ENCODE data around the gene STAG2.

The STAG2 gene

DNA sequence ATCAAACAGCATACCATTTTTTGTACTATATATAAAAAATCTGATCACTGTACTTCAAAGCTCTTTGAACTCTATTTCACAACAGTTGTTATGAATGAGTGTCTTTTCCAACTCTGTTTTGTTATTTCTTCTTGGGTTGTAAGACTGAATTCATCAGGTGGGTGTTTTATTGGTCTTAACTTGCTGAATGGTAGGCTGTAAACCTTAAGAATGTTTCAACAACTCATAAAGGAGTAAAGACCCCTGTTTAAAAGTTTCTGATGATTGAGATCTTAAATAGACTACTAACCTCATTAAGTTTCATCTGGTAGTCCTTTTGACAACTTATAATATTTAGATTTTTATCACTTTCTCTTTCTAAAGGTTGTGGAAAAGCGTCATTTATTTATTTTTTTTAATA is 18.4 kb upstream of the STAG2 start:
- Histone ChIP-seq H3K9ac (ENCODE audit: low read length) (no peak overlapping the region), H3K4ac (ENCODE audit: low read depth in 1 of 2, low read length in 2 of 2) (no peak overlapping the region), H3K4me2 (ENCODE audit: low read length, poor library complexity, severe bottlenecking) (no peak overlapping the region), H2AK5ac (ENCODE audit: low read length, severe bottlenecking) (no peak overlapping the region), H2BK120ac (ENCODE audit: low read depth, low read length) (no peak overlapping the region), H3K27me3 (ENCODE audit: control insufficient read depth in 1 of 2, insufficient read depth in 1 of 2, low read length in 2 of 2) (no peaks in the 10 kb centered on the region), H2BK15ac (ENCODE audit: low read depth, poor library complexity, severe bottlenecking) (no peak overlapping the region), H3K9me3 (ENCODE audit: control insufficient read depth, low read length) (no peaks in the 10 kb centered on the region), H3K4me1 (ENCODE audit: control insufficient read depth, insufficient read depth, low read depth, low read length) (no peaks in the 10 kb centered on the region), H3K18ac (ENCODE audit: low read depth in 1 of 2, low read length in 2 of 2) (no peak overlapping the region), H4K8ac (ENCODE audit: low read length) (no peak overlapping the region), H3K79me1 (replicated peaks; ENCODE audit: low read length, poor library complexity, severe bottlenecking) (no peaks in the 10 kb centered on the region), H3K36me3 (ENCODE audit: control insufficient read depth in 1 of 2, insufficient read depth in 2 of 2, low read depth in 1 of 2, low read length in 2 of 2) (no peaks in the 10 kb centered on the region), H3K23ac (ENCODE audit: low read length in 2 of 2) (no peak overlapping the region), H3K14ac (ENCODE audit: low read length in 2 of 2) (no peak overlapping the region), H3K4me3 (ENCODE audit: insufficient read depth in 1 of 2, low read depth in 1 of 2, low read length in 2 of 2) (no peak overlapping the region), H2BK12ac (ENCODE audit: low read length in 2 of 2) (no peak overlapping the region), H4K91ac (ENCODE audit: low read length) (no peak overlapping the region), H2AFZ (ENCODE audit: low read depth, low read length) (no peak overlapping the region), H3K27ac (ENCODE audit: low read length, poor library complexity, severe bottlenecking) (no peak overlapping the region), H2BK5ac (ENCODE audit: low read depth, low read length, poor library complexity, severe bottlenecking) (no peak overlapping the region)
- no CpG with 5 or more reads among the region's 1 CpG for WGBS
- DNase-seq: no peak

DNA sequence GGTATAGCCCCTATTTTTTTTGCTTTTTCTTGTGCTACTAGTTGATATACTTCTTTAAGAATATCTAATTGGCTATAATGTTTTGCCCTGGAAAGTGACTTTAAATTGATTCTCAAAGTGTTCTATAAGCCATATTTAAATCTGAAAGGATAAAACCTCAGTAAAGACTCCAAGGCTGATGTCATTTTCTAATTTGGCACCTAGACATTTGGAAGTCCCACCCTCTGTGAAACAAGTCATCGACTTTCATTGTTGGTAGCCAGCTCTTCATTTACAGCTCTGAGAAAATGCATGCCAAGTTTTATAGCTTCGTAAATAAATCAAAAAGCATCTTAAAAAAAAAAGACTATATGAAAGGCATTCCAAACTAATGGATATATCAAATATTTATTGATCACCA is 18.0 kb upstream of the STAG2 start:
- Histone ChIP-seq H3K4ac (ENCODE audit: low read depth in 1 of 2, low read length in 2 of 2) (no peak overlapping the region), H2AFZ (ENCODE audit: low read depth, low read length) (no peak overlapping the region), H3K36me3 (ENCODE audit: control insufficient read depth in 1 of 2, insufficient read depth in 2 of 2, low read depth in 1 of 2, low read length in 2 of 2) (no peaks in the 10 kb centered on the region), H3K18ac (ENCODE audit: low read depth in 1 of 2, low read length in 2 of 2) (no peak overlapping the region), H3K9me3 (ENCODE audit: control insufficient read depth, low read length) (no peaks in the 10 kb centered on the region), H3K14ac (ENCODE audit: low read length in 2 of 2) (no peak overlapping the region), H3K4me3 (ENCODE audit: insufficient read depth in 1 of 2, low read depth in 1 of 2, low read length in 2 of 2) (no peak overlapping the region), H2BK5ac (ENCODE audit: low read depth, low read length, poor library complexity, severe bottlenecking) (no peak overlapping the region), H3K27me3 (ENCODE audit: control insufficient read depth in 1 of 2, insufficient read depth in 1 of 2, low read length in 2 of 2) (no peaks in the 10 kb centered on the region), H3K23ac (ENCODE audit: low read length in 2 of 2) (no peak overlapping the region), H3K79me1 (replicated peaks; ENCODE audit: low read length, poor library complexity, severe bottlenecking) (no peaks in the 10 kb centered on the region), H3K4me1 (ENCODE audit: control insufficient read depth, insufficient read depth, low read depth, low read length) (no peaks in the 10 kb centered on the region), H4K91ac (ENCODE audit: low read length) (no peak overlapping the region), H2AK5ac (ENCODE audit: low read length, severe bottlenecking) (no peak overlapping the region), H2BK120ac (ENCODE audit: low read depth, low read length) (no peak overlapping the region), H2BK12ac (ENCODE audit: low read length in 2 of 2) (no peak overlapping the region), H3K9ac (ENCODE audit: low read length) (no peak overlapping the region), H3K27ac (ENCODE audit: low read length, poor library complexity, severe bottlenecking) (no peak overlapping the region), H2BK15ac (ENCODE audit: low read depth, poor library complexity, severe bottlenecking) (no peak overlapping the region), H3K4me2 (ENCODE audit: low read length, poor library complexity, severe bottlenecking) (no peak overlapping the region), H4K8ac (ENCODE audit: low read length) (no peak overlapping the region)
- no peak for DNase-seq
- WGBS: 57% methylated on average over 1 of the region's 2 CpGs

- Histone ChIP-seq H3K14ac (ENCODE audit: low read length in 2 of 2) (no peak overlapping the region), H4K91ac (ENCODE audit: low read length) (no peak overlapping the region), H3K9me3 (ENCODE audit: control insufficient read depth, low read length) (no peaks in the 10 kb centered on the region), H3K36me3 (ENCODE audit: control insufficient read depth in 1 of 2, insufficient read depth in 2 of 2, low read depth in 1 of 2, low read length in 2 of 2) (no peaks in the 10 kb centered on the region), H3K27ac (ENCODE audit: low read length, poor library complexity, severe bottlenecking) (no peak overlapping the region), H2BK12ac (ENCODE audit: low read length in 2 of 2) (no peak overlapping the region), H3K4me2 (ENCODE audit: low read length, poor library complexity, severe bottlenecking) (no peak overlapping the region), H2BK120ac (ENCODE audit: low read depth, low read length) (no peak overlapping the region), H3K4me1 (ENCODE audit: control insufficient read depth, insufficient read depth, low read depth, low read length) (no peaks in the 10 kb centered on the region), H3K79me1 (replicated peaks; ENCODE audit: low read length, poor library complexity, severe bottlenecking) (no peaks in the 10 kb centered on the region), H2BK15ac (ENCODE audit: low read depth, poor library complexity, severe bottlenecking) (no peak overlapping the region), H4K8ac (ENCODE audit: low read length) (no peak overlapping the region), H2AK5ac (ENCODE audit: low read length, severe bottlenecking) (no peak overlapping the region), H3K9ac (ENCODE audit: low read length) (no peak overlapping the region), H3K27me3 (ENCODE audit: control insufficient read depth in 1 of 2, insufficient read depth in 1 of 2, low read length in 2 of 2) (no peaks in the 10 kb centered on the region), H3K4me3 (ENCODE audit: insufficient read depth in 1 of 2, low read depth in 1 of 2, low read length in 2 of 2) (no peak overlapping the region), H3K4ac (ENCODE audit: low read depth in 1 of 2, low read length in 2 of 2) (no peak overlapping the region), H2BK5ac (ENCODE audit: low read depth, low read length, poor library complexity, severe bottlenecking) (no peak overlapping the region), H3K18ac (ENCODE audit: low read depth in 1 of 2, low read length in 2 of 2) (no peak overlapping the region), H3K23ac (ENCODE audit: low read length in 2 of 2) (no peak overlapping the region), H2AFZ (ENCODE audit: low read depth, low read length) (no peak overlapping the region)
- WGBS: 94% methylated on average over 2 of the region's 2 CpGs
- DNase-seq: no peak
These were observed 11.7 kb upstream of the STAG2 start for GRCh38 chrX:123949846-123950245.

DNA sequence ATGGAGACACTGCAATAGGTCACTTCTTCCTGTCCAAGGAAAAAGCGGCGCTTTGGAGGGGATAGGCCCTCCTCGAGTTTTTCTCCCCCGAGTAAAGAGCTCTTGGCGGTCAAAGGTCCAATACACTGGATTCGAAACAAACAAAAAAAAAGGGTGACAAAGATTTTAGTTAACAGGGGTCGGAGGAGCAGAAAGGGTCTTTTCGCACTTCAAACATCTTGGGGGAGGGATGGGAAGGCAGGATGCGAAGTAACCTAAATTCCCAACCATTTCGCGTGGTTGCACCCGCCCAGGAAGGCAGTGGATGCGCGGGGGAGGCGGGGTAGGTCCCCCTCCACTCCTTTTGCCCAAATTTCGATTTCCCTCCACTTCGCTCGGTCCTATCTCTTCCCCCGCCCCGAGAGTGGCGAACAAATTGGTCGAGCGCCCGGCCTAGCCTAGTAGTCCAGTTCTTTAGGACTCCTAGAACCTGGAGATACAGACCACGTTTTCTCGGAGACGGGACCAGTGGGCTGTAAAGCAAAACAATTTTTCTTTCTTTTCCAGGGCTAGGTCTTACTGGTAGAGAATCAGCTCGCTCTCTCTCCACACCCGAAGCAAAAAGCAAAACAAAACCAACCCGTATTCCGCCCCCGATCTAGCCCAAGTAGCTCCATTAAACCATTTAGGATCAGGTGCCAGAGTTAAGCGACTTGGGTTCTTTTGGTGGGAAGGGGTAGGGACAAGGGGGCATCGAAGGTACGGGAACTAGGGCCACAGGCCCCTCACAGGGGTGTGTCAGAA is 2.0 kb upstream of the STAG2 start:
- H2AK5ac ChIP-seq (ENCODE audit: low read length, severe bottlenecking): peak overlapping the region; percentile 36
- no peak overlapping the region for H2BK5ac ChIP-seq (ENCODE audit: low read depth, low read length, poor library complexity, severe bottlenecking)
- H3K18ac ChIP-seq (ENCODE audit: low read depth in 1 of 2, low read length in 2 of 2): peak overlapping the region; percentile 62 to 70
- H2BK120ac ChIP-seq (ENCODE audit: low read depth, low read length): no peak overlapping the region
- H3K4me1 ChIP-seq (ENCODE audit: control insufficient read depth, insufficient read depth, low read depth, low read length): no peaks in the 10 kb centered on the region
- no peak overlapping the region for H2BK15ac ChIP-seq (ENCODE audit: low read depth, poor library complexity, severe bottlenecking)
- H3K27me3 ChIP-seq (ENCODE audit: control insufficient read depth in 1 of 2, insufficient read depth in 1 of 2, low read length in 2 of 2): no peaks in the 10 kb centered on the region
- H2BK12ac ChIP-seq (ENCODE audit: low read length in 2 of 2): no peak overlapping the region
- H3K36me3 ChIP-seq (ENCODE audit: control insufficient read depth in 1 of 2, insufficient read depth in 2 of 2, low read depth in 1 of 2, low read length in 2 of 2): no peaks in the 10 kb centered on the region
- peak overlapping the region; percentile 24 for H4K8ac ChIP-seq (ENCODE audit: low read length)
- no peak overlapping the region for H3K4ac ChIP-seq (ENCODE audit: low read depth in 1 of 2, low read length in 2 of 2)
- H3K9ac ChIP-seq (ENCODE audit: low read length): peak overlapping the region; percentile 95
- no peaks in the 10 kb centered on the region for H3K9me3 ChIP-seq (ENCODE audit: control insufficient read depth, low read length)
- H2AFZ ChIP-seq (ENCODE audit: low read depth, low read length): peak overlapping the region; percentile 42
- no peak overlapping the region for H3K14ac ChIP-seq (ENCODE audit: low read length in 2 of 2)
- WGBS: under 1% methylated on average over 26 of the region's 35 CpGs
- H3K4me2 ChIP-seq (ENCODE audit: low read length, poor library complexity, severe bottlenecking): peak overlapping the region; percentile 79
- H3K27ac ChIP-seq (ENCODE audit: low read length, poor library complexity, severe bottlenecking): peak overlapping the region; percentile 80
- no peak overlapping the region for H4K91ac ChIP-seq (ENCODE audit: low read length)
- H3K23ac ChIP-seq (ENCODE audit: low read length in 2 of 2): peak overlapping the region in 1 of 2 experiments; percentile 69
- no peaks in the 10 kb centered on the region for H3K79me1 ChIP-seq (replicated peaks; ENCODE audit: low read length, poor library complexity, severe bottlenecking)
- peak overlapping the region; percentile 68 to 86 for H3K4me3 ChIP-seq (ENCODE audit: insufficient read depth in 1 of 2, low read depth in 1 of 2, low read length in 2 of 2)
- DNase-seq: peak; percentile 42

Measured in mesenchymal stem cell (in vitro differentiated cells and primary cell).